ENCODE measurements around the gene RFFL. TPM values are rescaled to one million over a fixed set of nuclear protein-coding genes. Genes with fewer than 3 reads are reported as not detected.

RFFL gene
- total and polyA plus RNA-seq, 4 donors = 12.9 to 28.1 (median 19.8) TPM

DNA sequence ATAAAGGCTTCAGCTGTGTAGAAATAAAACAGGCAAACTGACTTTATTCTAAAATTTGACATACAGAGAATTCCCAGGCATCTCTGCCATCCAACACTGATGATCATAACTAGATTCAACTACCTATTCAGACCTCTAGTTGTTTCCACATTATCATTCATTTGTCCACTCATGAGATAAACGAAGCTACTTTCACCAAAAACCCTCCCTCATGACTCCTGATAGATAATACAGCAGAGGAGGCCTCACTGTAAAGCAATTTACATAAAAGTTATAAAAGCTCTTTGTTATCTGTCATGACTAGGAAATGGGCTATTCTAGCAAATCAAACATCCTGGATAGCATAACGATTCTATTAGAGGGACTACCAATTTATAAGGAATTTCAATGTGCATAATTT is 19.6 kb upstream of the RFFL start:
- Histone ChIP-seq H3K27ac (ENCODE audit: low read depth, low read length) (no peak overlapping the region), H3K27me3 (ENCODE audit: control insufficient read depth, insufficient read depth, low read length) (no peaks in the 10 kb centered on the region), H3K4me3 (ENCODE audit: low read depth, low read length) (no peak overlapping the region), H3K36me3 (ENCODE audit: control insufficient read depth, insufficient read depth, low read length) (no peaks in the 10 kb centered on the region), H3K9me3 (ENCODE audit: control insufficient read depth, insufficient read depth, low read length) (no peaks in the 10 kb centered on the region), H3K4me1 (ENCODE audit: control insufficient read depth, insufficient read depth, low read length) (peaks cover 9% of the 10 kb centered on the region)
- no peak for DNase-seq (ENCODE audit: low read depth in 4 of 6, low spot score in 6 of 6)
- WGBS (ENCODE audit: insufficient coverage) = no CpG with 5 or more reads among the region's 2 CpGs

DNA sequence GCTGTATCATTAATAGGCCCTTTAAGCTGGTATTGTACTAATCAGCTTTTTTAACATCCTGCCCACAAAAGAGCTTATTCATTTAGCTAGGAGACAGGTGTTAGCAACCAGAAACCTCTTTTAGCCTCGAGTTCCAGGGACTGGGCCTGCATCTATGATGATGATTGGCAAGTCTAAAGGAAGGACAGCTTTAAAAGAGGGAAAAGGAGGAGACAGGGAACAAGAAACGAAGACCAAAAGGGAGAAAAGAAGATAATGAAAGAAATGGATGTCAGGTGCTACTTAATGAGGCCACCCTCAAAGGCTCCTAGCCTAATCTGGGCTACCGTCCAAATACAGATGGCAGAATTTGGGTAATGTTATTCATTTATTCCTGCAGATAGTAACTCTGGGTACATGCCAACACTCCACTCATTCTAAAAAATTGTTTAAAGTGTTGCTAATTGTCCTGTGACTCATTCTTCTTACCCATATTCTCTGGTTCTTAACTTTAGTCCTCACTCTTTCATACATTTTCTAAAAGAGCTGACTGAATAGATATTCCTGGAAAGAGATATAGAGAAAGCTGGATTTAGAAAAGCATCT is 18.7 kb upstream of the RFFL start:
- Histone ChIP-seq H3K27ac (ENCODE audit: low read depth, low read length) (no peak overlapping the region), H3K36me3 (ENCODE audit: control insufficient read depth, insufficient read depth, low read length) (no peaks in the 10 kb centered on the region), H3K9me3 (ENCODE audit: control insufficient read depth, insufficient read depth, low read length) (no peaks in the 10 kb centered on the region), H3K4me3 (ENCODE audit: low read depth, low read length) (no peak overlapping the region), H3K27me3 (ENCODE audit: control insufficient read depth, insufficient read depth, low read length) (no peaks in the 10 kb centered on the region), H3K4me1 (ENCODE audit: control insufficient read depth, insufficient read depth, low read length) (peaks cover 5% of the 10 kb centered on the region)
- WGBS (ENCODE audit: insufficient coverage) = 22% methylated on average over 2 of the region's 3 CpGs
- DNase-seq (ENCODE audit: low read depth in 4 of 6, low spot score in 6 of 6) = peak in 2 of 6 donors; percentile 73 to 84

- Histone ChIP-seq H3K9me3 (ENCODE audit: control insufficient read depth, insufficient read depth, low read length) (no peaks in the 10 kb centered on the region), H3K27me3 (ENCODE audit: control insufficient read depth, insufficient read depth, low read length) (no peaks in the 10 kb centered on the region), H3K27ac (ENCODE audit: low read depth, low read length) (no peak overlapping the region), H3K4me1 (ENCODE audit: control insufficient read depth, insufficient read depth, low read length) (peaks cover 5% of the 10 kb centered on the region), H3K36me3 (ENCODE audit: control insufficient read depth, insufficient read depth, low read length) (no peaks in the 10 kb centered on the region), H3K4me3 (ENCODE audit: low read depth, low read length) (no peak overlapping the region)
- WGBS (ENCODE audit: insufficient coverage) = no CpG with 5 or more reads among the region's 1 CpG
- DNase-seq (ENCODE audit: low read depth in 4 of 6, low spot score in 6 of 6) = peak in 1 of 6 donors; percentile 13
Observed at GRCh38 chr17:35081638-35082037, 18.1 kb upstream of the RFFL start.

GRCh38 chr17:35080536-35080935 is 17.0 kb upstream of the RFFL start:
- no CpG with 5 or more reads among the region's 1 CpG for WGBS (ENCODE audit: insufficient coverage)
- no peak overlapping the region for H3K27ac ChIP-seq (ENCODE audit: low read depth, low read length)

DNA sequence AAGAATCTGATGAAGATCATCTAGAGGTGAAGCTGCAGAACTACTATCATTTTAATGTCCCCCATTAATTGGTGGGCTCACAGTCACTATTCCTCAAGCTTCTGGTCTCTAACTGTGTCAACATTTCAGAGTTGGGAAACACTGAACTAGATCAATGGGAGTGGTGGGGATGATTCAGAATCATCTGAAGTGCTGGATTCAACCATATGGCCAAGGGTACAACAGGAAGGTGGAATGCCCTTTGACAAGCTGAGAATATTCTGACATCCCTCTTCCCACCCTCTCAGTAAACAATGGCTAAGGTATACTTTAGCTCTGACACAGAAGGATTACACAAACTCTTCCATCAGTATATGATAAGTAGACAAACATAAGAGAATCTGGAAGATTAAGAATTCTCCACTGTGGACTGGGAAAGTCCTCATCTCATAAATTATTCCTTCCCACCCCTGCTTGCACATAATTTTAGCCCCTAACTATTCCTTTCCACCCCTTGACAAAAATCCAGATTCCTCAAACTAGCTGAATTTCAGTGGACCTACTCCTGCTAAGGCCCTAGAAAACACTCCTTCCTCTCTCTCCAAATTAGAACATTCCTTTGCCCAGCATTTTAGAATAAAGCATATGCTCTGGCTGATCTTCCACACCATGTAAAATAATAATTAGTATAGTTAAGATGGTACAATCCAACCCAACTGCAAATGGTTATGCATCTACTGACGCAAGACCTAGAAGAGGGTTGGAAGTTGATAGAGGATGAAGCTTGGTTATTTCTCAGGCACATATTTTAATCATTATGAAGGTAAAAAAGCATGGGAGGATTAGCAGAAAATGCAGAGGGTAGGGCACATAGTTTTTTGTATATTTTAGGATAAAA is 16.3 kb upstream of the RFFL start:
- Histone ChIP-seq H3K27ac (ENCODE audit: low read depth, low read length) (no peak overlapping the region), H3K36me3 (ENCODE audit: control insufficient read depth, insufficient read depth, low read length) (no peaks in the 10 kb centered on the region), H3K27me3 (ENCODE audit: control insufficient read depth, insufficient read depth, low read length) (no peaks in the 10 kb centered on the region), H3K4me1 (ENCODE audit: control insufficient read depth, insufficient read depth, low read length) (peaks cover 9% of the 10 kb centered on the region), H3K4me3 (ENCODE audit: low read depth, low read length) (no peak overlapping the region), H3K9me3 (ENCODE audit: control insufficient read depth, insufficient read depth, low read length) (no peaks in the 10 kb centered on the region)
- no peak for DNase-seq (ENCODE audit: low read depth in 4 of 6, low spot score in 6 of 6)
- no CpG with 5 or more reads among the region's 1 CpG for WGBS (ENCODE audit: insufficient coverage)

More at GRCh38 chr17:35080536-35080935, 17.0 kb upstream of the RFFL start:
- no peaks in the 10 kb centered on the region for H3K9me3 ChIP-seq (ENCODE audit: control insufficient read depth, insufficient read depth, low read length)
- H3K4me1 ChIP-seq (ENCODE audit: control insufficient read depth, insufficient read depth, low read length) = peaks cover 9% of the 10 kb centered on the region
- no peak for DNase-seq (ENCODE audit: low read depth in 4 of 6, low spot score in 6 of 6)
- no peaks in the 10 kb centered on the region for H3K27me3 ChIP-seq (ENCODE audit: control insufficient read depth, insufficient read depth, low read length)
- no peak overlapping the region for H3K4me3 ChIP-seq (ENCODE audit: low read depth, low read length)
- H3K36me3 ChIP-seq (ENCODE audit: control insufficient read depth, insufficient read depth, low read length) = no peaks in the 10 kb centered on the region

DNA sequence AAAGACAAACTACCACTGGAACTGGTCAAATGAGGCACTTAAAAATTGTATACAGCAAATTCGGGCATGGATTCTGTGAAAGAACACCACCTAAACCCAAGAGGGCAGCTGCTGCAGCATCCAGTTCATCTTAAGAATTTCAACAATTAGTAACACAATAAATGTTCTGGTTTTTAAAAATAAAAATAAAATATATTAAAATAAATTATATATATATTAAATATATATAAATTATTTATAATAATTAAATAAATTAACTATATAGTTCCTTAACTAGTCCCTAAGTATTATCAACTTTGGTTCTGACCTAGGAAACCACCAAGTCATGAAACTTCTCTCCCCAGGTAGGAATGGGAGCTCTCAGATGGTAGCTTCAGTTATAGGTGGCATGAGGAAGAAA is 13.4 kb upstream of the RFFL start:
- H3K9me3 ChIP-seq (ENCODE audit: control insufficient read depth, insufficient read depth, low read length) = no peaks in the 10 kb centered on the region
- H3K4me1 ChIP-seq (ENCODE audit: control insufficient read depth, insufficient read depth, low read length) = peaks cover 5% of the 10 kb centered on the region
- no peak for DNase-seq (ENCODE audit: low read depth in 4 of 6, low spot score in 6 of 6)
- no peaks in the 10 kb centered on the region for H3K27me3 ChIP-seq (ENCODE audit: control insufficient read depth, insufficient read depth, low read length)
- H3K27ac ChIP-seq (ENCODE audit: low read depth, low read length) = no peak overlapping the region
- no peaks in the 10 kb centered on the region for H3K36me3 ChIP-seq (ENCODE audit: control insufficient read depth, insufficient read depth, low read length)
- H3K4me3 ChIP-seq (ENCODE audit: low read depth, low read length) = no peak overlapping the region
- WGBS (ENCODE audit: insufficient coverage) = no CpG with 5 or more reads among the region's 1 CpG

GRCh38 chr17:35074711-35075707 is 11.5 kb upstream of the RFFL start:
- peak overlapping the region; percentile 53 for H3K27ac ChIP-seq (ENCODE audit: low read depth, low read length)
- H3K4me3 ChIP-seq (ENCODE audit: low read depth, low read length) = no peak overlapping the region
- peak in 2 of 6 donors; percentile 38 to 43 for DNase-seq (ENCODE audit: low read depth in 4 of 6, low spot score in 6 of 6)
- no peaks in the 10 kb centered on the region for H3K36me3 ChIP-seq (ENCODE audit: control insufficient read depth, insufficient read depth, low read length)
- WGBS (ENCODE audit: insufficient coverage) = 36% methylated on average over 1 of the region's 2 CpGs
- H3K4me1 ChIP-seq (ENCODE audit: control insufficient read depth, insufficient read depth, low read length) = peaks cover 7% of the 10 kb centered on the region
- H3K9me3 ChIP-seq (ENCODE audit: control insufficient read depth, insufficient read depth, low read length) = no peaks in the 10 kb centered on the region
- no peaks in the 10 kb centered on the region for H3K27me3 ChIP-seq (ENCODE audit: control insufficient read depth, insufficient read depth, low read length)

DNA sequence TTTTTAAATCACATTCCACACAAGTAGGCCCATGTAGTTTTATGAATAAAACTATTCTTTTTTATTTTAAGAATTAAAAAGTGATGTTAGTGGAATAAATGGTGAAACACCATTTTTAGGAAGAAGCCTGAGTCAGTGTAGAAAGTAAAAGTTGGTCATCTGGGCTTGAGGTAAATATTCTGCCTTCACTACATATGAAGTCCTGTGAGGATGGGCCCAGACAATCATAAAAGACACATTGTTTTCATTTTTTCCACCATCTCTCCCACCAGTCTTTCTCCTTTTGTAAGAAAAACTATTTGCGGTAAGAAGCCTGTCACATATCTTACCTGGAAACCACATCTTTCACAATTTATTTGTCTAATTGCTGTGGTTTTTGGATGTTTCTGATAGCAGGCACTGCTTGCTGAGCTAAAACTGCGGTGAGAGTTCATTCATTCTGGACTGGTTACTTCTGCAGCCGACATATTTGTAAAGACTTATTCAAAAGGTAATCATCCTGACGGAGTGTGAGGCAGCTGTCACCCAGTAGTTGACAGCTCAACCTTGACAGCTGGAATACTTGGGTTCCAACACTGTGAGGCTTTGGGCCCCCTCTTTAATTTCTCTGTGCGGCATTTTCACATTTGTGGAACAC is 10.6 kb upstream of the RFFL start:
- no peak overlapping the region for H3K4me3 ChIP-seq (ENCODE audit: low read depth, low read length)
- H3K36me3 ChIP-seq (ENCODE audit: control insufficient read depth, insufficient read depth, low read length) = no peaks in the 10 kb centered on the region
- H3K27me3 ChIP-seq (ENCODE audit: control insufficient read depth, insufficient read depth, low read length) = no peaks in the 10 kb centered on the region
- H3K9me3 ChIP-seq (ENCODE audit: control insufficient read depth, insufficient read depth, low read length) = no peaks in the 10 kb centered on the region
- no peak for DNase-seq (ENCODE audit: low read depth in 4 of 6, low spot score in 6 of 6)
- peaks cover 8% of the 10 kb centered on the region for H3K4me1 ChIP-seq (ENCODE audit: control insufficient read depth, insufficient read depth, low read length)
- WGBS (ENCODE audit: insufficient coverage) = 73% methylated on average over 3 of the region's 5 CpGs
- no peak overlapping the region for H3K27ac ChIP-seq (ENCODE audit: low read depth, low read length)

GRCh38 chr17:35073183-35073790 is 9.8 kb upstream of the RFFL start:
- H3K4me3 ChIP-seq (ENCODE audit: low read depth, low read length) = no peak overlapping the region
- no peaks in the 10 kb centered on the region for H3K27me3 ChIP-seq (ENCODE audit: control insufficient read depth, insufficient read depth, low read length)
- H3K9me3 ChIP-seq (ENCODE audit: control insufficient read depth, insufficient read depth, low read length) = no peaks in the 10 kb centered on the region
- WGBS (ENCODE audit: insufficient coverage) = 100% methylated on average over 1 of the region's 3 CpGs
- H3K36me3 ChIP-seq (ENCODE audit: control insufficient read depth, insufficient read depth, low read length) = no peaks in the 10 kb centered on the region
- H3K4me1 ChIP-seq (ENCODE audit: control insufficient read depth, insufficient read depth, low read length) = peaks cover 8% of the 10 kb centered on the region
- no peak for DNase-seq (ENCODE audit: low read depth in 4 of 6, low spot score in 6 of 6)
- no peak overlapping the region for H3K27ac ChIP-seq (ENCODE audit: low read depth, low read length)
